Measurements from ENCODE around the gene GSTO1.

The GSTO1 gene

DNA sequence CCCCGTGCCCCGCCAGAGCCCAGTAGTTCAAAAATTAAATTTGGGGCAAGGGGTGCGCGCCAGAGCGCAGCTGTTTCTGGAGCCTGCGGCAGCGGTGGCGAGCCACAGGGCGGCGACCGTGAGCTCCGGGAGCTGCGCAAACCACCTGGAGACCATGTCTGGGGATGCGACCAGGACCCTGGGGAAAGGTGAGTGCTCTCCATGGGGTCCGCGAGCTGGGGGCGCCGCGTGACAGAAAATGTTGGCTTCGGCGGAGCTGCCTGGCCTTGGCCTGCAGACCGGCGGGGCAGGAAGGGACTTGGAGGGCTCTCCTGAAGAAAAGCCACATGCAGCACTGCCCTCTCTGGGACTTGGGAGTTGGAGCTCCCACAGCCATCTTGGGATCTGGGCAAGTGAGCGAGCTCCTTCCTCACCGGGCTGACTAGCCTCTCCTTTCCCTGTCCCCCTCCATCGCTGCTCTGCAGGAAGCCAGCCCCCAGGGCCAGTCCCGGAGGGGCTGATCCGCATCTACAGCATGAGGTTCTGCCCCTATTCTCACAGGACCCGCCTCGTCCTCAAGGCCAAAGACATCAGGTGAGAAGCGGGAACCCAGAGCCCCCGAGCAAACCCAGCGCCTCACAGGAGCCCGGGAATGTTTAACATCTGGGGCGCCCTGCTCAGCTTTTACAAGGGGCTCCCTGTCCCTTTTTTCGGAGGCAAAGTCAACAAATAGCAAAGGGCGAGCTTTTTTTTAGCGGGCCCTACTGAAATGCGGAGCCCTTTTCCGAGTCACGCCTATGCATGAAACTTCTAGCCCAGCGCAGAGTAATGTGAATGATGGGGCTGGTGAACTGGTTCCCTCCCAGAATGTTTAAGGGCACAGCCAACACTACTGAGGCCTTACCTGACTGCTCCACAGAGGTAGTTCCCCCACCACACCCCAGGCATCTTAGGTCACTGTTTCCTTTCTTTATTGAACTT lies 20.4 kb downstream of the GSTO1 start:
- Histone ChIP-seq H3K4me1 (ENCODE audit: control insufficient read depth, insufficient read depth, low read length, poor library complexity, severe bottlenecking) (no peaks in the 10 kb centered on the region), H3K9me3 (ENCODE audit: control insufficient read depth, low read length) (no peaks in the 10 kb centered on the region), H3K27ac (ENCODE audit: low read depth, low read length, severe bottlenecking) (no peak overlapping the region), H3K4me3 (ENCODE audit: extremely low read depth, insufficient read depth, low read length, poor library complexity, severe bottlenecking) (no peak overlapping the region), H3K36me3 (ENCODE audit: control insufficient read depth, insufficient read depth, low read length) (no peaks in the 10 kb centered on the region)
- 43 to 48% methylated on average over 37 to 38 of the region's 42 CpGs for WGBS, 2 experiments (ENCODE audit: insufficient coverage in 2 of 2)

DNA sequence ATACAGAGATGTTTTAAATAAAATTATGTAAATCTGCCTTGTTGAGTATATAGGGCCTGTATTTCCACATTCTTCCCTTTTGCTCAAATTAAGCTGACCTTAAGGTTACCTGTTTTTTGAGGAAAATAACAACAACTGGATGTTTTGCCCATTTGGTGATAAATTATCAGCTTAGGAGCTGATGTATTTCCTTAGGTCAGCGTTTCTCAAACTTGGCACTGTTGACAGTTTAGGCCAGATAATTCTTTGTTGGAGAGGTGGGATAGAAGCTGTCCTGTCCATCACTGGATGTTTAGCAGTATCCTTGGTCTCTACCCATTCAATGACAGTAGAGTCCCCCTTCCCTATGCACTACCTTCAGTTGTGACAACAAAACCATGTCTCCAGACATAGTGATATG lies 21.5 kb downstream of the GSTO1 start:
- no peaks in the 10 kb centered on the region for H3K9me3 ChIP-seq (ENCODE audit: control insufficient read depth, low read length)
- no peak overlapping the region for H3K4me3 ChIP-seq (ENCODE audit: extremely low read depth, insufficient read depth, low read length, poor library complexity, severe bottlenecking)
- 100% methylated on average over 1 of the region's 1 CpG for WGBS, 2 experiments (ENCODE audit: insufficient coverage in 2 of 2)
- no peaks in the 10 kb centered on the region for H3K4me1 ChIP-seq (ENCODE audit: control insufficient read depth, insufficient read depth, low read length, poor library complexity, severe bottlenecking)
- H3K36me3 ChIP-seq (ENCODE audit: control insufficient read depth, insufficient read depth, low read length): no peaks in the 10 kb centered on the region
- H3K27ac ChIP-seq (ENCODE audit: low read depth, low read length, severe bottlenecking): no peak overlapping the region

DNA sequence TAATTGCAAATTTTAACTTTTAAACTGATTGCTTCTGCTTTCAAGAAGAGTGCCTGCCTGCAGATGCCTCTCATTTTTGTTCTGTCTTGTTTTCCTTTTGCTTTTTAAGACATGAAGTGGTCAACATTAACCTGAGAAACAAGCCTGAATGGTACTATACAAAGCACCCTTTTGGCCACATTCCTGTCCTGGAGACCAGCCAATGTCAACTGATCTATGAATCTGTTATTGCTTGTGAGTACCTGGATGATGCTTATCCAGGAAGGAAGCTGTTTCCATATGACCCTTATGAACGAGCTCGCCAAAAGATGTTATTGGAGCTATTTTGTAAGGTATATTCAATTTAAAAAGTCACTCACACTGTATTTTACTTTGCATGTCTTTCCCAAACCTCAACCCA lies 23.1 kb downstream of the GSTO1 start:
- no peak overlapping the region for H3K27ac ChIP-seq (ENCODE audit: low read depth, low read length, severe bottlenecking)
- H3K36me3 ChIP-seq (ENCODE audit: control insufficient read depth, insufficient read depth, low read length): no peaks in the 10 kb centered on the region
- H3K9me3 ChIP-seq (ENCODE audit: control insufficient read depth, low read length): no peaks in the 10 kb centered on the region
- H3K4me1 ChIP-seq (ENCODE audit: control insufficient read depth, insufficient read depth, low read length, poor library complexity, severe bottlenecking): no peaks in the 10 kb centered on the region
- no peak overlapping the region for H3K4me3 ChIP-seq (ENCODE audit: extremely low read depth, insufficient read depth, low read length, poor library complexity, severe bottlenecking)
- no CpG with 5 or more reads among the region's 2 CpGs for WGBS, 2 experiments (ENCODE audit: insufficient coverage in 2 of 2)

DNA sequence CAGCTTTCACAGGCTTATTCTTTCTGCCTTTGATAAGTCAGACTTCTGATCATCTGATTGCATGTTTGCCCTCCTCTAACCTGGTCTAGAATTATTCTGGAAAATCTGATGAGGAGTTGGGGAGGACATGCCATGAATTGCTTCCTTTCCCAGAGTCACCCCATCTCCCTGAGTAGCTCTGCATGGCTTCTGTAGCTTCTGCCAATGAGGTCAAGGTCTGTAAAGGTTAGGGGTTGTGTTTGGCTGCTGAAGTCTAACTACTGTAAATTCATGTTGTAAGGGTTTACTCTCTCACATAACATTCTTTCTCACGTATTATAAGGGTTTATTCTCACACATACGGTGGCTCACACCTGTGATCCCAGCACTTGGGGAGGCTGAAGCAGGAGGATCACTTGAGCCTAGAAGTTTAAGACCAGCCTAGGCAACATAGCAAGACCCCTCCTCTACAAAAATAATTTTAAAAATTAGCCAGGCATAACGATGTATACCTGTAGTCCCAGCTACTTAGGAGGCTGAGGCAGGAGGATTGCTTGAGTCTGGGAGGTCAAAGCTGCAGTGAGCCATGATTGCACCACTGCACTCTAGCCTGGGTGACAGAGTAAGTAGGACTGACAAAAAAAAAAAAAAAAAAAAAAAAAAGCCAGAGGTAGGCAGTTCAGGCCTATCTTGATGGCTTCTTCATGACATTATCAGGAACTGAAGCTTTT lies 25.0 kb downstream of the GSTO1 start:
- H3K27ac ChIP-seq (ENCODE audit: low read depth, low read length, severe bottlenecking): no peak overlapping the region
- no peak overlapping the region for H3K4me3 ChIP-seq (ENCODE audit: extremely low read depth, insufficient read depth, low read length, poor library complexity, severe bottlenecking)
- H3K9me3 ChIP-seq (ENCODE audit: control insufficient read depth, low read length): no peaks in the 10 kb centered on the region
- H3K36me3 ChIP-seq (ENCODE audit: control insufficient read depth, insufficient read depth, low read length): no peaks in the 10 kb centered on the region
- WGBS, 2 experiments (ENCODE audit: insufficient coverage in 2 of 2): 83% methylated on average over 1 of the region's 3 CpGs; no CpG with 5 or more reads in 1 of the 2 experiments
- H3K4me1 ChIP-seq (ENCODE audit: control insufficient read depth, insufficient read depth, low read length, poor library complexity, severe bottlenecking): no peaks in the 10 kb centered on the region

DNA sequence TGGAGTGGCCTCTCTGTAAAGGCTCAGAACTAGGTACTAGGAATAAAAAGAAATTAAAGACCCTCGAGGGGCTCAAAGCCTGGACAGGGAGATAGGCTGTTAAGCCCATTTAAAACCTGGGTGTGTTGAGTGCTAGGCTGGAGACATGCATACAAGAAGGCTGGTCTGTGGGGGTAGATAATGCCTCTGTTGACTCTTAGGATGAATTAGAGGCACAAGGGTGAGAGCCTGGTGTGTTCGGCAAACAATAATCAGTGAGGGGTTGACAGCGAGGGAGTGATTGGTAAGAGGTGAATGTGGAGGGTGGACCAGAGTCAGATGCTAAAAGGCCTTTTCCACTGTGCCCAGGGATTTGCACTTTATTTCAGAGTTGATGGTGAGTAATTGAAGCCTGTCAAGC lies 27.0 kb downstream of the GSTO1 start:
- Histone ChIP-seq H3K9me3 (ENCODE audit: control insufficient read depth, low read length) (no peaks in the 10 kb centered on the region), H3K4me1 (ENCODE audit: control insufficient read depth, insufficient read depth, low read length, poor library complexity, severe bottlenecking) (no peaks in the 10 kb centered on the region), H3K36me3 (ENCODE audit: control insufficient read depth, insufficient read depth, low read length) (no peaks in the 10 kb centered on the region), H3K27ac (ENCODE audit: low read depth, low read length, severe bottlenecking) (no peak overlapping the region), H3K4me3 (ENCODE audit: extremely low read depth, insufficient read depth, low read length, poor library complexity, severe bottlenecking) (no peak overlapping the region)
- 78 to 83% methylated on average over 2 to 3 of the region's 3 CpGs for WGBS, 2 experiments (ENCODE audit: insufficient coverage in 2 of 2)

DNA sequence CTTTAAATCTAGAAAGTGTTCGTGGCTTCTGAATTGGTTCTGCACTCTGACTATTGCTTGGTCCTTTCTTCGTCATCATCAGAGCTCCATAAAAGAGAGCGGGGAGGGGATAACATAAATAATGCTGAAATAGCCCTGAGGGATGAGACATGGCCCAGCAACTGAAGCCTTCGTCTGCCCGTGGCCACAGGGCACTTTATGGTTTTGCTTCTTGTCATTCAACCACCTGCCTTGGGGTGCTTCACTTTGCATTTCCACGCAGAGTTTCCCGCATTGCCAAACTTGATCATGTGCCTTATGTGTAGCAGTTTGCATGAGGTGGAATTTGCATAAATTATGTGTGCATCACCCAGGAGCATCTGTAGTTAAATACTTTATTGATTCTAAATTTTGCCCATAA lies 30.2 kb downstream of the GSTO1 start:
- H3K4me3 ChIP-seq (ENCODE audit: extremely low read depth, insufficient read depth, low read length, poor library complexity, severe bottlenecking): no peak overlapping the region
- H3K4me1 ChIP-seq (ENCODE audit: control insufficient read depth, insufficient read depth, low read length, poor library complexity, severe bottlenecking): peaks cover 3% of the 10 kb centered on the region
- H3K9me3 ChIP-seq (ENCODE audit: control insufficient read depth, low read length): no peaks in the 10 kb centered on the region
- WGBS, 2 experiments (ENCODE audit: insufficient coverage in 2 of 2): 85 to 88% methylated on average over 5 of the region's 7 CpGs
- H3K27ac ChIP-seq (ENCODE audit: low read depth, low read length, severe bottlenecking): no peak overlapping the region
- H3K36me3 ChIP-seq (ENCODE audit: control insufficient read depth, insufficient read depth, low read length): no peaks in the 10 kb centered on the region

DNA sequence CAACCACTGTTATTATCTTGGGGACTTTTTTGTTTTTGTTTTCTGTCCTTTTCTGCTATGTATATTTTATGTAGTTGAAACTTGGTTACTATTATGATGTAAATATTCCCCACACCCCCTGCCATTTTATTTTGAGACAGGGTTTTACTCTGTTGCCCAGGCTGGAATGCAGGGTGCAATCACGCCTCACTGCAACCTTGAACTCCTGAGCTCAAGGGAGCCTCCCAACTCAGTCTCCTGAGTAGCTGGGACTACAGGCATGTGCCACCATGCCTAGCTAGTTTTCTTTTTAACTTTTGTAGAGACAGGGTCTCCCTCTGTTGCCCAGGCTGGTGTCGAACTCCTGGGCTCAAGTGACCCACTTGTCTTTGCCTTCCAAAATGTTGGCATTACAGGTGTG lies 32.2 kb downstream of the GSTO1 start:
- H3K4me1 ChIP-seq (ENCODE audit: control insufficient read depth, insufficient read depth, low read length, poor library complexity, severe bottlenecking): peaks cover 3% of the 10 kb centered on the region
- no peaks in the 10 kb centered on the region for H3K9me3 ChIP-seq (ENCODE audit: control insufficient read depth, low read length)
- 73 to 89% methylated on average over 1 of the region's 2 CpGs for WGBS, 2 experiments (ENCODE audit: insufficient coverage in 2 of 2)
- no peaks in the 10 kb centered on the region for H3K36me3 ChIP-seq (ENCODE audit: control insufficient read depth, insufficient read depth, low read length)
- no peak overlapping the region for H3K27ac ChIP-seq (ENCODE audit: low read depth, low read length, severe bottlenecking)
- H3K4me3 ChIP-seq (ENCODE audit: extremely low read depth, insufficient read depth, low read length, poor library complexity, severe bottlenecking): no peak overlapping the region

DNA sequence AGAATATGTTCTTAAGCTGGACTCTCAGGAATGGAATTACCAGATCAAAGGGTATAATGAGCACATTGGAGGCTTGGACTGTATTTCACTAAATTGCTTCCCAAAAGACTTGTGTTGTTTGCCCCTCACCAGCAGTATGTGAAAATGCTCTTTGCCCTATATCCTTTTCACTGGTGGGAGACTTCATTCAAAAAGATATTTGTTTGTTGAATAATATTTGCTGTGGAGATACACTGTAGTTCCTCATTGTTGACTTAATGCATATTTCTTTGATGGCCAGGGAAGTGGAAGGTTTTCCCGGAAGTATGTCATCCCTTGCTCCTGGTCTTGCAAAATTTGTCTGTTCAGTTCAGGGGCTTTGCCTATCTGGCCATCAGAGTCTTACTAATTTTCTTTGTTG lies 33.7 kb downstream of the GSTO1 start:
- 86% methylated on average over 1 of the region's 1 CpG; no CpG with 5 or more reads in 1 of the 2 experiments for WGBS, 2 experiments (ENCODE audit: insufficient coverage in 2 of 2)
- H3K9me3 ChIP-seq (ENCODE audit: control insufficient read depth, low read length): no peaks in the 10 kb centered on the region

DNA sequence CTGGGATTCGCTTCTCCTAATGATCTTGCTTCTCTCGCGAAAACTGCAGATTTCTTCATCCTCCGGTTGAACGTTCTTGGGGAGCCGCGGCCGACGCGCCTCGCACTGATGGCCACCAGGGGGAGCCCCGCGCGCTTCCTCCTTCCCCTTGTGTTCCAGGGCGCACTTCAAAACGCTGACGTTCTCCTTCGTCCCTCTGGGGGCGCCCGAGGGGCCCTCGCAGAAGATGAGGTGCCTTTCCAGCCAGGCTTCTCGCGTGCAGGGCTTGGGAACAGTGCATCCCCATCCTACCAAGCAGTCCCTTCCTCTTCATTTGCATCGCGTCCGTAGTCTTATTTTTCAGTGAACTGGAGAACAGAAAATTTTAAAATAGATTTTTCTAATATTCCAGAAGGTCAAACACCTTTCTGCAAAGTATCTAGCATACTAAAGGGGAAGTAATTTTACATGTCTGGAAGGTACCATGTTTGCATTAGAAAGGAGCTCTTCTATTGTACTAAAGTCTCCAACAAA lies 36.8 kb downstream of the GSTO1 start:
- Histone ChIP-seq H3K4me1 (ENCODE audit: control insufficient read depth, insufficient read depth, low read length, poor library complexity, severe bottlenecking) (peaks cover 3% of the 10 kb centered on the region), H3K9me3 (ENCODE audit: control insufficient read depth, low read length) (no peaks in the 10 kb centered on the region), H3K27ac (ENCODE audit: low read depth, low read length, severe bottlenecking) (no peak overlapping the region), H3K4me3 (ENCODE audit: extremely low read depth, insufficient read depth, low read length, poor library complexity, severe bottlenecking) (no peak overlapping the region), H3K36me3 (ENCODE audit: control insufficient read depth, insufficient read depth, low read length) (no peaks in the 10 kb centered on the region)
- 3 to 4% methylated on average over 15 of the region's 26 CpGs for WGBS, 2 experiments (ENCODE audit: insufficient coverage in 2 of 2)

More for the DNA sequence above, 33.7 kb downstream of the GSTO1 start:
- peaks cover 3% of the 10 kb centered on the region for H3K4me1 ChIP-seq (ENCODE audit: control insufficient read depth, insufficient read depth, low read length, poor library complexity, severe bottlenecking)
- no peaks in the 10 kb centered on the region for H3K36me3 ChIP-seq (ENCODE audit: control insufficient read depth, insufficient read depth, low read length)
- no peak overlapping the region for H3K27ac ChIP-seq (ENCODE audit: low read depth, low read length, severe bottlenecking)
- H3K4me3 ChIP-seq (ENCODE audit: extremely low read depth, insufficient read depth, low read length, poor library complexity, severe bottlenecking): no peak overlapping the region

DNA sequence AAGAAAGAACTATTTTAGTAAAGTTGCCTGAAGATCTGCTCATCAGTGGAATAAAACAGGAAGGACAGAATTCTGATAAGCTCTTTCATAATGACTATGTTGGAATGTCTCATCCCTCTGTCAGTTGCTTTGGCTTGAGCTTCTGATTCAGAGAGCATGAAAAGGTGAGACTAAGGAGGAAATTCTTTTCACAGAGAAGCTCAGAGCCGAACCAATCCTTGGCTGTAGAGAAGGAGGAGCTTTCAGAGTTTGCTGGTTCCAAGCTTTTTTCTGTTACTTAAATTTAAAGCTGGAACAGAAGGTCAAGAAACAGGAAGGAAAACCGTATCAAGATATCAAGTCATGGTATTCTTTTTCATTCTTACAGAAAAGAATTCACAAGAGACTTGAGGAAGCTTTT lies 38.3 kb downstream of the GSTO1 start:
- Histone ChIP-seq H3K4me3 (ENCODE audit: extremely low read depth, insufficient read depth, low read length, poor library complexity, severe bottlenecking) (no peak overlapping the region), H3K4me1 (ENCODE audit: control insufficient read depth, insufficient read depth, low read length, poor library complexity, severe bottlenecking) (peaks cover 10% of the 10 kb centered on the region), H3K27ac (ENCODE audit: low read depth, low read length, severe bottlenecking) (no peak overlapping the region), H3K36me3 (ENCODE audit: control insufficient read depth, insufficient read depth, low read length) (no peaks in the 10 kb centered on the region), H3K9me3 (ENCODE audit: control insufficient read depth, low read length) (no peaks in the 10 kb centered on the region)
- 100% methylated on average over 1 of the region's 2 CpGs; no CpG with 5 or more reads in 1 of the 2 experiments for WGBS, 2 experiments (ENCODE audit: insufficient coverage in 2 of 2)
